Body of pancreas (tissue), 4 donors: ENCODE measurements around the gene KIR2DL1. TPM values are rescaled to one million over a fixed set of nuclear protein-coding genes. Genes with fewer than 3 reads are reported as not detected.
"Not testable (repeated sequence)": the region's sequence is repeated elsewhere in the genome, so short reads cannot be mapped to it uniquely, and the experiment has no call there.

Source experiments
- ATAC-seq: fragments of 150-250 bp; one replicate; pipeline ENCODE4 v1.9.1; 2016
- DNase-seq, 4 donors: peaks; one replicate each; pipeline ENCODE4 v3.0.0-alpha.2; 2019
- H3K27ac ChIP-seq, 4 donors: fragments of 200-600 bp; sonication (generic); 1 replicate in 3 of 4; 2 replicates in 1 of 4; pipeline versions ENCODE4 v1.5.1 to v1.6.1; 2016 to 2019; ENCODE audit warnings: mild to moderate bottlenecking in 1 of 4, mixed read lengths in 1 of 4, moderate library complexity in 1 of 4
- H3K27me3 ChIP-seq, 2 donors: fragments of 200-600 bp; sonication (generic); one replicate each; pipeline ENCODE4 v1.6.0; 2016; ENCODE audit warnings: mild to moderate bottlenecking in 1 of 2
- H3K36me3 ChIP-seq, 2 donors: fragments of 200-600 bp; sonication (generic); replicated peaks in 1 of 2; 2 replicates each; pipeline ENCODE4 v1.5.1; 2016; ENCODE audit warnings: low read depth in 2 of 2; ENCODE audit not compliant: insufficient read depth in 1 of 2
- H3K4me1 ChIP-seq: fragments of 200-600 bp; sonication (generic); one replicate; pipeline ENCODE4 v1.6.0; 2016
- H3K4me3 ChIP-seq, 2 donors: fragments of 200-600 bp; sonication (generic); 1 replicate in 1 of 2; 2 replicates in 1 of 2; pipeline ENCODE4 v1.5.1; 2016 to 2019
- H3K9me3 ChIP-seq, 3 donors: fragments of 200-600 bp; sonication (generic); 1 replicate in 2 of 3; 2 replicates in 1 of 3; pipeline ENCODE4 v1.5.1; 2016
- CTCF ChIP-seq, 7 experiments: fragments of 450-650 bp in 4 of 7; fragments of 200-600 bp in 3 of 7; sonication (generic) in 3 of 7; IDR thresholded peaks; one replicate each; pipeline ENCODE4 v1.5.1; 2016 to 2019; ENCODE audit warnings: antibody characterized with exemption in 7 of 7
- POLR2A ChIP-seq, 3 donors: fragments of 450-650 bp; IDR thresholded peaks; one replicate each; pipeline ENCODE4 v1.6.1; 2016; ENCODE audit warnings: antibody characterized with exemption in 3 of 3, mild to moderate bottlenecking in 2 of 3
- WGBS, 2 donors: methylation state at CpG; one replicate each; pipeline ENCODE4 v1.1.5; 2017; 5-methylcytosine and 5-hydroxymethylcytosine counted together
- intact Hi-C: fragments of 100-400 bp; cut with DNase I; formaldehyde crosslinking; loops from one replicate; pipeline ENCODE4 v1.15.1; 2023
- total RNA-seq, 2 donors: library from RNA; depleted of rRNA; stranded (reverse); fragments of >200 nt; gene quantifications; one replicate each; pipeline ENCODE4 v1.1.0, GENCODE V29; 2016

Gene KIR2DL1
- total RNA-seq, 2 donors from 2014 or later: not detected

- H3K4me3 ChIP-seq: no peak overlapping the region
- WGBS, 2 donors: 4 to 46% methylated on average over 1 to 3 of the region's 3 CpGs
- no peaks in the 10 kb centered on the region for H3K27me3 ChIP-seq
- TF ChIP-seq POLR2A (IDR thresholded peaks at IDR 0.05) (no peak), CTCF (IDR thresholded peaks at IDR 0.05) (no peak)
- no peaks in the 10 kb centered on the region for H3K36me3 ChIP-seq
- no peak for DNase-seq
- no peaks in the 10 kb centered on the region for H3K4me1 ChIP-seq
- H3K9me3 ChIP-seq: no peaks in the 10 kb centered on the region
- no peak overlapping the region for H3K27ac ChIP-seq
- intact Hi-C loops: no loop called here
- no peak for ATAC-seq
These were observed 41.4 kb upstream of the KIR2DL1 start for GRCh38 chr19:54728167-54728566.

GRCh38 chr19:54729416-54730188 is 40.0 kb upstream of the KIR2DL1 start:
- Histone ChIP-seq H3K27me3 (no peaks in the 10 kb centered on the region), H3K4me1 (no peaks in the 10 kb centered on the region), H3K9me3 (no peaks in the 10 kb centered on the region), H3K4me3 (no peak overlapping the region), H3K27ac (no peak overlapping the region), H3K36me3 (no peaks in the 10 kb centered on the region)
- ATAC-seq (no peak), DNase-seq (no peak)
- intact Hi-C loops: no loop called here
- TF ChIP-seq CTCF (IDR thresholded peaks at IDR 0.05): no peak
- TF ChIP-seq POLR2A (IDR thresholded peaks at IDR 0.05): no peak
- 47 to 51% methylated on average over 13 to 15 of the region's 15 CpGs for WGBS, 2 donors

- Histone ChIP-seq H3K4me3 (no peak overlapping the region), H3K4me1 (no peaks in the 10 kb centered on the region), H3K9me3 (no peaks in the 10 kb centered on the region), H3K27ac (no peak overlapping the region), H3K36me3 (no peaks in the 10 kb centered on the region), H3K27me3 (no peaks in the 10 kb centered on the region)
- no peak for ATAC-seq
- no peak for DNase-seq
- WGBS, 2 donors: 32 to 35% methylated on average over 8 of the region's 8 CpGs
- no peak for TF ChIP-seq POLR2A (IDR thresholded peaks at IDR 0.05)
- no peak for TF ChIP-seq CTCF (IDR thresholded peaks at IDR 0.05)
- intact Hi-C loops: no loop called here
These were observed 38.4 kb upstream of the KIR2DL1 start for GRCh38 chr19:54731191-54731590.

- H3K9me3 ChIP-seq, H3K4me1 ChIP-seq, H3K4me3 ChIP-seq, ATAC-seq, H3K27me3 ChIP-seq, H3K36me3 ChIP-seq, DNase-seq, H3K27ac ChIP-seq, intact Hi-C loops: not testable (repeated sequence)
- WGBS, 2 donors: 77 to 84% methylated on average over 15 to 16 of the region's 16 CpGs
These were observed 31.3 kb upstream of the KIR2DL1 start, which contains the start of gene KIR2DL3 for GRCh38 chr19:54738306-54738705. TSS of gene KIR2DL3 (plus strand) at chr19:54738513. CDS start at chr19:54738546, 33 bp downstream.

GRCh38 chr19:54738715-54739114 is 30.9 kb upstream of the KIR2DL1 start:
- WGBS, 2 donors: 53 to 80% methylated on average over 1 of the region's 1 CpG
- TF ChIP-seq POLR2A (IDR thresholded peaks at IDR 0.05) (no peak), CTCF (IDR thresholded peaks at IDR 0.05) (no peak)
- Histone ChIP-seq H3K9me3 (no peaks in the 10 kb centered on the region), H3K27ac (no peak overlapping the region), H3K4me3 (no peak overlapping the region), H3K36me3 (no peaks in the 10 kb centered on the region), H3K4me1 (no peaks in the 10 kb centered on the region), H3K27me3 (no peaks in the 10 kb centered on the region)
- no peak for ATAC-seq
- DNase-seq: no peak
- intact Hi-C loops: no loop called here
